ENCODE measurements around the gene SCNM1. TPM values are rescaled to one million over a fixed set of nuclear protein-coding genes. Genes with fewer than 3 reads are reported as not detected.

The SCNM1 gene
- total RNA-seq, 4 donors from 2014 or later, result 20.3 to 34.6 (median 25.8) TPM

DNA sequence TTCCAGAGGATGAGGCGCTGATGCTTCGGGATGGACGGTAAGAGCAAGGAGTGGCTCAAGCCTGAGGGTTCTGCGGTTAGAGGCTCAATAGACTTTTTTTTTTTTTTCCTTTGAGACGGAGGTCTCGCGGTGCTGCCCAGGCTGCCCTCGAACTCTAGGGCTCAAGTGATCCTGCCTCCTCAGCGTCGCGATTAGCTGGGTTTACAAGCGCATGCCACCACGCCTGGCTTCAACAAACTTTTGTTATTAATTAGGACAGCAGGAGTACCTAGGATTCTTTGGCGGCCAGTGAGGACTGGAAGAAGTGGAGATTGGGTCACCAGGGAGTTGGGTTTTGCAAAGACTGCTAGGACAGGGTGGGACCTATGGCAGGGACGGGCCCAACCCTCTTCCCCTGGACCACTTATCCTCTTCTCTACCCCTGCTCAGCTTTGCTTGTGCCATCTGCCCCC, 587 bp downstream of the SCNM1 start:
- TF ChIP-seq, protein P1, sequence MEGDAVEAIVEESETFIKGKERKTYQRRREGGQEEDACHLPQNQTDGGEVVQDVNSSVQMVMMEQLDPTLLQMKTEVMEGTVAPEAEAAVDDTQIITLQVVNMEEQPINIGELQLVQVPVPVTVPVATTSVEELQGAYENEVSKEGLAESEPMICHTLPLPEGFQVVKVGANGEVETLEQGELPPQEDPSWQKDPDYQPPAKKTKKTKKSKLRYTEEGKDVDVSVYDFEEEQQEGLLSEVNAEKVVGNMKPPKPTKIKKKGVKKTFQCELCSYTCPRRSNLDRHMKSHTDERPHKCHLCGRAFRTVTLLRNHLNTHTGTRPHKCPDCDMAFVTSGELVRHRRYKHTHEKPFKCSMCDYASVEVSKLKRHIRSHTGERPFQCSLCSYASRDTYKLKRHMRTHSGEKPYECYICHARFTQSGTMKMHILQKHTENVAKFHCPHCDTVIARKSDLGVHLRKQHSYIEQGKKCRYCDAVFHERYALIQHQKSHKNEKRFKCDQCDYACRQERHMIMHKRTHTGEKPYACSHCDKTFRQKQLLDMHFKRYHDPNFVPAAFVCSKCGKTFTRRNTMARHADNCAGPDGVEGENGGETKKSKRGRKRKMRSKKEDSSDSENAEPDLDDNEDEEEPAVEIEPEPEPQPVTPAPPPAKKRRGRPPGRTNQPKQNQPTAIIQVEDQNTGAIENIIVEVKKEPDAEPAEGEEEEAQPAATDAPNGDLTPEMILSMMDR (IDR thresholded peaks at IDR 0.05; ENCODE audit: low read depth), result no peak

DNA sequence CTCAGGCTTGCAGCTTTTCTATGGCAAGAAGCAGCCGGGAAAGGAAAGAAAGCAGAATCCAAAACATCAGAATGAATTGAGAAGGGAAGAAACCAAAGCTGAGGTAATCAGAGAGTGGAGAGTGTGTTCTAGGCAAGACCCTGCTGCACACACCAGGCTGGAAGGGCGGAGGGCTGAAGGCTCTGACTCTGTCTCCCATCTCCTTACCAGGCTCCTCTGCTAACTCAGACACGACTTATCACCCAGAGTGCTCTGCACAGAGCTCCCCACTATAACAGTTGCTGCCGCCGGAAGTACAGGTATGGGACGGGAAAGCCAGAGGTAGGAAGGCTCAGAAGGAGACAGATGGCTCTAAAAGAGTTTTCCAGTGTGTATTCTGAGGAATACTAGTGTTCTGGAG, 1.2 kb downstream of the SCNM1 start:
- TF ChIP-seq, protein P1 (IDR thresholded peaks at IDR 0.05; ENCODE audit: low read depth), result no peak

DNA sequence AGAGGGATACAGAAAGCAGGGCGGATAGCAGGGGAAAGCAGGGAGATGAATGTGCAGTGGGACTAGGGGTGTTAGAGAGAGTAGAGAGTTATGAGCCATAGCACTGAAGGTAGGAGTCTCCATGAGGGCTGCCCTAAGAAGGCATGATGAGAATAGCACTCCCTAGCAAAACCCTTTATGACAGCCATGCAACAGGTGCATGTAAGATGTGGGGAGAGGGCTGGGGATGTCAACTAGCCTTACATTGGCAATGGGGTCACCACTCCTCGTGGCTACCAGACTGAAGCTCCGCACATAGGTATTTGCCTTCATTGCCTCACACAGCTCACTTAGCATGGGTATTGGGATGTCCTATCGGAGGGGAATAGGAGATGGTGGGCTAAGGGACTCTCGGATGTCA, 5.2 kb downstream of the SCNM1 start:
- TF ChIP-seq, protein P1 (IDR thresholded peaks at IDR 0.05; ENCODE audit: low read depth), result no peak

DNA sequence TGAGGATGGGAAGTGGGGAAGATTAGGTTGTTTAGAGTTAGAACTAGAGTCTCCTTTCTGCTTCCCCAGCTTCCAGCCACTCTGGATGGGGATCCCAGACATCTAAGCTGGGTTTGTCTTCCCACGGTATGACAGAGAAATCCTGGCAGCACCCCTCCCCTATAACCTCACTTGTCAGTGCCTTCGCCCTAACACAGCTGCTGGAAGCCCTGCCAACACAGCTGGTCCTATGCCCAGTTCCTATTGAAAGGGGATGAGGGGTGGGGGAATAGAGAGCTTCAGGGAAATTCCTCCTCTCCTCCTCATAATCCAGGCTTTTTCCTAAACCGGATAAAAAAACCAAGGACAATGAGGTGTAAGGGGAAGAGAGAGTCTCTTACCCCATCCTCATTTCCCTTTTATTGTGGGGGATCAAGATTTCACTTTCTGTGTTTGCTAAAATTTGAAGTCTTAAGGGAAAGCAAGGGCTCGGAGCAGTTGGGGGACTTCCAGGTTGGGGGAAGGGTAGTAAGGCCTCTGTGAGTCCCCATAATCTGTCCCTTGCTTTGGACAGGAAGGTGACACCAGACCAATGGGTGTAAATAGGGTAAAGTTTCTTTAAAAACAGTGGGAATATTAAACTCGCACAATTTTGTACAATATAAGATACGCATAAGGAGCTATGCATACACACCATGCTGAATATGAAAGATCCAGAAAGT, 9.2 kb downstream of the SCNM1 start:
- TF ChIP-seq, protein P1 (IDR thresholded peaks at IDR 0.05; ENCODE audit: low read depth), result no peak

DNA sequence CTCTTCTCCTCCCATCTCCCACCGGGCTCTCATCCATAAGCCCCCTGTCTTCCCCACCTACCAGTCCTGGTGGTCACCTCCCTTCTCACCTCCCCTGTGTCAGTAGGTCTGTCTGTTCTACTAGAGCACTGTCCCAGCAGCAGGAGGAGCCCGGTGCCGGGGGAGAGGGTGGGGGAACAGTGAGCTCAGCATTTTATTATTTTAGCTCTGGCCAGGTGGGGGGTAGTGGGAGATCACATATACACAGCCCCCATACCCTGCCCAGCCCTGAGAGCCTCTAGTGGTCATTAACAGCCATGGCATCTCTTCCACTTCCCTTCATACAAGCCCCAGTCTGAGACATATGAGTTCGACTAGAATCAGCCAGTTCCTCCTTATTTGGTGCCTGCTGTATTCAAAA, 9.9 kb downstream of the SCNM1 start, which contains the start of gene TMOD4:
TMOD4 (minus strand) TSS at position 119 of the 400 bp plus-strand sequence. CDS start 1,106 bp downstream, outside the sequence.
- TF ChIP-seq, protein P1 (IDR thresholded peaks at IDR 0.05; ENCODE audit: low read depth), result no peak

DNA sequence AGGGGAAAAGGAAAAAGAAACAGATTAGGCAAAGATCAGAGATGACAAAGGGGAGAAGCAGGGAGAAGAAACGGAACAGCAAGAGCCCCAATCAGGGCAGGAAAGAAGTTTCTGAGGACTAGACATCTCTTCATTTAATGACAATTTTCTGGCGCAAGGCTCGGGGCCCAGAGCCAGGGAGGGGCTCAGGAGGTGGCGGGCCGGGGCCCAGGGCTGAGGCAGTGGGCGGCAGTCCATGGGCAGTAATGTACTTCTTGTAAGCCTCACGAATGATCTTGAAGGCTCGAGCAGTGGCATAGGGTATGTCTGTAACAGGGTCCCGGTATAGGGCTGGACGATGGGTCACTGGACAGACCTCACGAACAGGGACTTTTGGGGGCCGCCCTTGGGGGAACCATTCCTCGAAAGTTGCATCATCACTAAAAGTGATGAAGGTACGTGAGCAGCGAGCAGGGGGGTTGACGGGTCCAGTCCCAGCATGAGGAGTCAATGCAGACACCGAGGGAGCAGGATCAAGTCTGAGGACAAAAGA, 10.6 kb downstream of the SCNM1 start:
- TF ChIP-seq, protein P1 (IDR thresholded peaks at IDR 0.05; ENCODE audit: low read depth), result no peak

DNA sequence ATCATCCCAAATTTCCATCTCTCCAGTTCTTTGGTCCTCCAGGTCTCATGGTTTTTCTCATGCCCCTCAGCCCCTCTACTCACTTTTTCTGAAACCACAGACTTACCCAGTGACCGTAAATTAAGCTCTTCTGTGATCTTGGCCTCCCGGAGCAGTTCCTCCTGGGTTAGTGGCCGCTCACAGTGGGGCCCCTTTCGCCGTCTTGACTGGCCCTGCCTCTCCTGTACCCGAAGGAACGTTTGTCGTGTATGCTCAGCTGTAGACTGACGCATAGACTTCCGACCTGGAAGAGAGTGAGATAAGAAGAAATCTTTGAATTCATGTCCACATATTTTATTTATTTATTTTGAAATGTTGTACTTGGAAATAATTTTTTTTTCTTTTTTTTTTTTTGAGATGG, 18.3 kb downstream of the SCNM1 start:
- TF ChIP-seq, protein P1 (IDR thresholded peaks at IDR 0.05; ENCODE audit: low read depth), result no peak

Measured in subcutaneous adipose tissue (tissue), 4 donors.